ENCODE results near the gene ERO1A. TPM values are rescaled to one million over a fixed set of nuclear protein-coding genes. Genes with fewer than 3 reads are reported as not detected.

Gene ERO1A
- total RNA-seq, 4 donors from 2014 or later: 20.3 to 34.3 (median 31.3) TPM

GRCh38 chr14:52661314-52661713 lies 34.0 kb downstream of the ERO1A start:
- H3K9me3 ChIP-seq: no peaks in the 10 kb centered on the region
- DNase-seq (ENCODE audit: low spot score in 2 of 2): no peak
- no peak overlapping the region for H3K27ac ChIP-seq
- H3K4me3 ChIP-seq: no peak overlapping the region
- no peaks in the 10 kb centered on the region for H3K27me3 ChIP-seq
- WGBS, 2 donors: 91 to 97% methylated on average over 2 of the region's 2 CpGs
- H3K36me3 ChIP-seq: peaks cover 0 to 55% (median 0%) of the 10 kb centered on the region in 3 donors
- H3K4me1 ChIP-seq: no peaks in the 10 kb centered on the region
- TF ChIP-seq CTCF (IDR thresholded peaks at IDR 0.05): no peak
- no peak for TF ChIP-seq EP300 (IDR thresholded peaks at IDR 0.05)
- TF ChIP-seq POLR2A (IDR thresholded peaks at IDR 0.05): no peak

GRCh38 chr14:52660832-52661231 lies 34.5 kb downstream of the ERO1A start:
- no peaks in the 10 kb centered on the region for H3K4me1 ChIP-seq
- TF ChIP-seq POLR2A (IDR thresholded peaks at IDR 0.05) (no peak), EP300 (IDR thresholded peaks at IDR 0.05) (no peak), CTCF (IDR thresholded peaks at IDR 0.05) (no peak)
- WGBS, 2 donors: 65 to 78% methylated on average over 1 of the region's 1 CpG
- no peak for DNase-seq (ENCODE audit: low spot score in 2 of 2)
- H3K27ac ChIP-seq: no peak overlapping the region
- H3K27me3 ChIP-seq: no peaks in the 10 kb centered on the region
- no peak overlapping the region for H3K4me3 ChIP-seq
- H3K36me3 ChIP-seq: peaks cover 0 to 53% (median 0%) of the 10 kb centered on the region in 3 donors
- H3K9me3 ChIP-seq: no peaks in the 10 kb centered on the region

DNA sequence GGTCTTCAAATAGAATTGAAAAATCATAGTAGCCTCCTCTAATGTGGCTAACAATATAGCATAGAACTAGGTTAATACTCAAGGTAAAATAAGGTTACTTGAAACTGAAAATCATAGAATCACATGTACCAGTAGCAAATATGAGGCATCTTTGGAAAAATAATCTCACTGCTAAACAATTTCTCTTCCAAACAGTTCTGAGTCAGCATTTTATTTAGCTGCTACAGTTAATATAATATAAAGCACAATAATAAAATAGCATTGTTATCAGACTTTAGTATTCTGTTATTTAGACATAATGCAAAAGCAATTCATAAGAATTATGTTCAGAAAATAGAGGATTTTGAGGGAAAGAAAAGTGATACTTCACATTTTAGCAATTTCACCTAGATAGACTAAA lies 35.0 kb downstream of the ERO1A start:
- no peak for DNase-seq (ENCODE audit: low spot score in 2 of 2)
- TF ChIP-seq CTCF (IDR thresholded peaks at IDR 0.05): no peak
- no peak for TF ChIP-seq EP300 (IDR thresholded peaks at IDR 0.05)
- no peak for TF ChIP-seq POLR2A (IDR thresholded peaks at IDR 0.05)
- no peak overlapping the region for H3K27ac ChIP-seq

GRCh38 chr14:52656905-52657304 lies 38.5 kb downstream of the ERO1A start:
- DNase-seq (ENCODE audit: low spot score in 2 of 2): no peak
- Histone ChIP-seq H3K36me3 (peaks cover 0 to 41% (median 0%) of the 10 kb centered on the region in 3 donors), H3K27ac (no peak overlapping the region), H3K27me3 (no peaks in the 10 kb centered on the region), H3K9me3 (no peaks in the 10 kb centered on the region), H3K4me3 (no peak overlapping the region), H3K4me1 (no peaks in the 10 kb centered on the region)
- TF ChIP-seq CTCF (IDR thresholded peaks at IDR 0.05) (no peak), EP300 (IDR thresholded peaks at IDR 0.05) (no peak), POLR2A (IDR thresholded peaks at IDR 0.05) (no peak)

More for the DNA sequence above, 35.0 kb downstream of the ERO1A start:
- Histone ChIP-seq H3K4me1 (no peaks in the 10 kb centered on the region), H3K9me3 (no peaks in the 10 kb centered on the region), H3K27me3 (no peaks in the 10 kb centered on the region), H3K4me3 (no peak overlapping the region), H3K36me3 (peaks cover 0 to 48% (median 0%) of the 10 kb centered on the region in 3 donors)

GRCh38 chr14:52650774-52651173 lies 44.6 kb downstream of the ERO1A start:
- WGBS, 2 donors: 62 to 66% methylated on average over 6 of the region's 6 CpGs

More at GRCh38 chr14:52650774-52651173, 44.6 kb downstream of the ERO1A start:
- Histone ChIP-seq H3K27me3 (no peaks in the 10 kb centered on the region), H3K9me3 (no peaks in the 10 kb centered on the region), H3K36me3 (peaks cover 0 to 39% (median 4%) of the 10 kb centered on the region in 3 donors), H3K4me1 (no peaks in the 10 kb centered on the region), H3K4me3 (no peak overlapping the region), H3K27ac (no peak overlapping the region)
- TF ChIP-seq CTCF (IDR thresholded peaks at IDR 0.05) (no peak), EP300 (IDR thresholded peaks at IDR 0.05) (no peak), POLR2A (IDR thresholded peaks at IDR 0.05) (no peak)
- DNase-seq (ENCODE audit: low spot score in 2 of 2): no peak

Data from tibial nerve (tissue), 4 donors.